K562 (cell line): ENCODE data around the gene PTBP3. TPM values are rescaled to one million over a fixed set of nuclear protein-coding genes. Genes with fewer than 3 reads are reported as not detected.

Experiments
- CBX1 ChIP-seq: sonication (generic); IDR thresholded peaks from 2 replicates; pipeline ENCODE4 v1.6.1; 2016; ENCODE audit warnings: antibody characterized with exemption, low read depth, mild to moderate bottlenecking
- CC2D1A ChIP-seq: fragments of 450-650 bp; IDR thresholded peaks from 2 replicates; pipeline ENCODE4 v1.6.1; 2017; ENCODE audit warnings: mild to moderate bottlenecking
- CEBPB ChIP-seq: fragments of 450-650 bp; IDR thresholded peaks from 2 replicates; pipeline ENCODE4 v1.6.1; 2016; ENCODE audit warnings: missing genetic modification characterization, missing compliant biosample characterization
- GTF2A2 ChIP-seq: IDR thresholded peaks from 2 replicates; pipeline ENCODE4 v1.6.1; 2016; ENCODE audit warnings: mild to moderate bottlenecking, missing genetic modification characterization, missing compliant biosample characterization
- polyA plus RNA-seq, 8 experiments: library from polyadenylated mRNA; depleted of rRNA in 4 of 8; stranded (reverse) in 5 of 8; unstranded in 3 of 8; fragments of >200 nt; fragmentation: Nextera tagmentation in 2 of 8; fragmentation: Illumina TruSeq in 1 of 8; extraction: Ambion mirVana in 2 of 8; extraction: Trizol in 1 of 8; gene quantifications; 2 replicates each; pipeline versions ENCODE4 v1.2.1 to v1.2.3, GENCODE V29; 2011 to 2014; ENCODE audit warnings: inconsistent platforms in 1 of 8, missing spikeins in 1 of 8
- total RNA-seq, 7 experiments: library from RNA; depleted of rRNA in 6 of 7; stranded (reverse); fragments of >200 nt in 6 of 7; fragmentation: Illumina TruSeq in 2 of 7; extraction: Trizol in 2 of 7; gene quantifications; 2 replicates each; pipeline versions ENCODE4 v1.2.1 to v1.2.3, GENCODE V29; 2011 to 2021; ENCODE audit warnings: low replicate concordance in 1 of 7
- TF ChIP-seq, protein P1 (sequence below): fragments of 200-800 bp; sonication (Bioruptor generic); IDR thresholded peaks from 2 replicates; pipeline ENCODE4 v1.6.1; 2017; ENCODE audit warnings: missing genetic modification characterization, missing compliant biosample characterization
- TF ChIP-seq, protein P2 (sequence below), 2 experiments: fragments of 450-650 bp; formaldehyde crosslinking in 1 of 2; IDR thresholded peaks; 2 replicates each; pipeline versions ENCODE4 v1.4.0 to v1.6.1; 2014 to 2020; ENCODE audit warnings: mild to moderate bottlenecking in 2 of 2, borderline replicate concordance in 1 of 2, low read depth in 1 of 2
- TF ChIP-seq, protein P3 (sequence below): fragments of 450-650 bp; IDR thresholded peaks from 2 replicates; pipeline ENCODE4 v1.6.1; 2016; ENCODE audit warnings: low read depth

PTBP3 gene
- total and polyA plus RNA-seq, 9 of the 15 experiments (the other 6 are each of a cell fraction or from before 2014, with no cell fraction given): 22.4 to 132 (median 68.0) TPM

DNA sequence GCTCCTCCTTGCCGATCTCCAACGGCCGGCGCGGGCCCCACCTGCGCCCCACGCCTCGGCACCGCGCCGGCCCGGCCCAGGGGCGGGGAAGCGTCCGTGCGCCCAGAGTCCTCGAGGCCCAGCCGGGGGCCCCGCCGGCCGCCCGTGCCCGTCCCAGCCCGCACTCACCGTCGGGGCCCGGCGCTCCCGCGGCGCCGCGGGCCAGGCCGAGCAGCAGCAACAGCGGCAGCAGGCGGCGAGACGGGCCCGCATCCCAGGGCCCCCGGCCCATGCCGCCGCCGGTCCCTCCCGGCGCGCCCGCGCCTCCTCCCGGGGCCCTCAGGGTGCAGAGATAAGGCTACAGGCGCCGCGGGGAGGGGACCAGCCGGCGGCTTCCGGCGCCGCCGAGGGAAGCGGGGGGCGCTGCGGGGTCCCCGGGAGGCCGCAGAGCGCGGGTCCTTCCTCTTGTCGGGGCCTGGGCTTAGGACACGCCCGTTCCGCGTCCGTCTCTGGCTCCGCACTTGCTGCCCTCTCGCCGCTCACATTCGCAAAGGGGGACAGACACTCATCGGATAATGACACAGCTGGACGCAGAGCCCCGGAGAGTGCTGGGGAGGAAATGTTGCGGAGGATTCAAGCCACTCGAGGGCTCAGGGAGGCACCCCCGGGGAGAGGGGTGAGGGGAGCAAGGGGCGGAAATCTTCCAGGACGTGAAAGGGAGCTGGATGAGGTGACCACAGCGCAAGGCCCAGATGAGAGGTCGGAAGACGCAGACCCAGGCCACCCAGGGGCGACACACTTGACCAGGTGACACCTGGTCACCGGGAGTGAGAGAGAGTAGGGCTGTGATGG, 158.2 kb downstream of the PTBP3 start, which contains the start of gene SUSD1 (continued):
- TF ChIP-seq, protein P1, sequence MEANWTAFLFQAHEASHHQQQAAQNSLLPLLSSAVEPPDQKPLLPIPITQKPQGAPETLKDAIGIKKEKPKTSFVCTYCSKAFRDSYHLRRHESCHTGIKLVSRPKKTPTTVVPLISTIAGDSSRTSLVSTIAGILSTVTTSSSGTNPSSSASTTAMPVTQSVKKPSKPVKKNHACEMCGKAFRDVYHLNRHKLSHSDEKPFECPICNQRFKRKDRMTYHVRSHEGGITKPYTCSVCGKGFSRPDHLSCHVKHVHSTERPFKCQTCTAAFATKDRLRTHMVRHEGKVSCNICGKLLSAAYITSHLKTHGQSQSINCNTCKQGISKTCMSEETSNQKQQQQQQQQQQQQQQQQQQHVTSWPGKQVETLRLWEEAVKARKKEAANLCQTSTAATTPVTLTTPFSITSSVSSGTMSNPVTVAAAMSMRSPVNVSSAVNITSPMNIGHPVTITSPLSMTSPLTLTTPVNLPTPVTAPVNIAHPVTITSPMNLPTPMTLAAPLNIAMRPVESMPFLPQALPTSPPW (CRISPR knock-in tag): peak; percentile 86
- TF ChIP-seq CBX1 (no peak), CC2D1A (no peak; the same call in 1 of the 2 replicates), GTF2A2 (tag) (no peak), CEBPB (no peak)
- TF ChIP-seq, protein P2, sequence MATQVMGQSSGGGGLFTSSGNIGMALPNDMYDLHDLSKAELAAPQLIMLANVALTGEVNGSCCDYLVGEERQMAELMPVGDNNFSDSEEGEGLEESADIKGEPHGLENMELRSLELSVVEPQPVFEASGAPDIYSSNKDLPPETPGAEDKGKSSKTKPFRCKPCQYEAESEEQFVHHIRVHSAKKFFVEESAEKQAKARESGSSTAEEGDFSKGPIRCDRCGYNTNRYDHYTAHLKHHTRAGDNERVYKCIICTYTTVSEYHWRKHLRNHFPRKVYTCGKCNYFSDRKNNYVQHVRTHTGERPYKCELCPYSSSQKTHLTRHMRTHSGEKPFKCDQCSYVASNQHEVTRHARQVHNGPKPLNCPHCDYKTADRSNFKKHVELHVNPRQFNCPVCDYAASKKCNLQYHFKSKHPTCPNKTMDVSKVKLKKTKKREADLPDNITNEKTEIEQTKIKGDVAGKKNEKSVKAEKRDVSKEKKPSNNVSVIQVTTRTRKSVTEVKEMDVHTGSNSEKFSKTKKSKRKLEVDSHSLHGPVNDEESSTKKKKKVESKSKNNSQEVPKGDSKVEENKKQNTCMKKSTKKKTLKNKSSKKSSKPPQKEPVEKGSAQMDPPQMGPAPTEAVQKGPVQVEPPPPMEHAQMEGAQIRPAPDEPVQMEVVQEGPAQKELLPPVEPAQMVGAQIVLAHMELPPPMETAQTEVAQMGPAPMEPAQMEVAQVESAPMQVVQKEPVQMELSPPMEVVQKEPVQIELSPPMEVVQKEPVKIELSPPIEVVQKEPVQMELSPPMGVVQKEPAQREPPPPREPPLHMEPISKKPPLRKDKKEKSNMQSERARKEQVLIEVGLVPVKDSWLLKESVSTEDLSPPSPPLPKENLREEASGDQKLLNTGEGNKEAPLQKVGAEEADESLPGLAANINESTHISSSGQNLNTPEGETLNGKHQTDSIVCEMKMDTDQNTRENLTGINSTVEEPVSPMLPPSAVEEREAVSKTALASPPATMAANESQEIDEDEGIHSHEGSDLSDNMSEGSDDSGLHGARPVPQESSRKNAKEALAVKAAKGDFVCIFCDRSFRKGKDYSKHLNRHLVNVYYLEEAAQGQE (IDR thresholded peaks at IDR 0.05; ENCODE audit: borderline replicate concordance): 0 out of 2 replicates have a peak, but pooled peaks have one; percentile 9
- TF ChIP-seq, protein P2 (CRISPR knock-in tag; IDR thresholded peaks at IDR 0.05; ENCODE audit: low read depth): no peak
- TF ChIP-seq, protein P3, sequence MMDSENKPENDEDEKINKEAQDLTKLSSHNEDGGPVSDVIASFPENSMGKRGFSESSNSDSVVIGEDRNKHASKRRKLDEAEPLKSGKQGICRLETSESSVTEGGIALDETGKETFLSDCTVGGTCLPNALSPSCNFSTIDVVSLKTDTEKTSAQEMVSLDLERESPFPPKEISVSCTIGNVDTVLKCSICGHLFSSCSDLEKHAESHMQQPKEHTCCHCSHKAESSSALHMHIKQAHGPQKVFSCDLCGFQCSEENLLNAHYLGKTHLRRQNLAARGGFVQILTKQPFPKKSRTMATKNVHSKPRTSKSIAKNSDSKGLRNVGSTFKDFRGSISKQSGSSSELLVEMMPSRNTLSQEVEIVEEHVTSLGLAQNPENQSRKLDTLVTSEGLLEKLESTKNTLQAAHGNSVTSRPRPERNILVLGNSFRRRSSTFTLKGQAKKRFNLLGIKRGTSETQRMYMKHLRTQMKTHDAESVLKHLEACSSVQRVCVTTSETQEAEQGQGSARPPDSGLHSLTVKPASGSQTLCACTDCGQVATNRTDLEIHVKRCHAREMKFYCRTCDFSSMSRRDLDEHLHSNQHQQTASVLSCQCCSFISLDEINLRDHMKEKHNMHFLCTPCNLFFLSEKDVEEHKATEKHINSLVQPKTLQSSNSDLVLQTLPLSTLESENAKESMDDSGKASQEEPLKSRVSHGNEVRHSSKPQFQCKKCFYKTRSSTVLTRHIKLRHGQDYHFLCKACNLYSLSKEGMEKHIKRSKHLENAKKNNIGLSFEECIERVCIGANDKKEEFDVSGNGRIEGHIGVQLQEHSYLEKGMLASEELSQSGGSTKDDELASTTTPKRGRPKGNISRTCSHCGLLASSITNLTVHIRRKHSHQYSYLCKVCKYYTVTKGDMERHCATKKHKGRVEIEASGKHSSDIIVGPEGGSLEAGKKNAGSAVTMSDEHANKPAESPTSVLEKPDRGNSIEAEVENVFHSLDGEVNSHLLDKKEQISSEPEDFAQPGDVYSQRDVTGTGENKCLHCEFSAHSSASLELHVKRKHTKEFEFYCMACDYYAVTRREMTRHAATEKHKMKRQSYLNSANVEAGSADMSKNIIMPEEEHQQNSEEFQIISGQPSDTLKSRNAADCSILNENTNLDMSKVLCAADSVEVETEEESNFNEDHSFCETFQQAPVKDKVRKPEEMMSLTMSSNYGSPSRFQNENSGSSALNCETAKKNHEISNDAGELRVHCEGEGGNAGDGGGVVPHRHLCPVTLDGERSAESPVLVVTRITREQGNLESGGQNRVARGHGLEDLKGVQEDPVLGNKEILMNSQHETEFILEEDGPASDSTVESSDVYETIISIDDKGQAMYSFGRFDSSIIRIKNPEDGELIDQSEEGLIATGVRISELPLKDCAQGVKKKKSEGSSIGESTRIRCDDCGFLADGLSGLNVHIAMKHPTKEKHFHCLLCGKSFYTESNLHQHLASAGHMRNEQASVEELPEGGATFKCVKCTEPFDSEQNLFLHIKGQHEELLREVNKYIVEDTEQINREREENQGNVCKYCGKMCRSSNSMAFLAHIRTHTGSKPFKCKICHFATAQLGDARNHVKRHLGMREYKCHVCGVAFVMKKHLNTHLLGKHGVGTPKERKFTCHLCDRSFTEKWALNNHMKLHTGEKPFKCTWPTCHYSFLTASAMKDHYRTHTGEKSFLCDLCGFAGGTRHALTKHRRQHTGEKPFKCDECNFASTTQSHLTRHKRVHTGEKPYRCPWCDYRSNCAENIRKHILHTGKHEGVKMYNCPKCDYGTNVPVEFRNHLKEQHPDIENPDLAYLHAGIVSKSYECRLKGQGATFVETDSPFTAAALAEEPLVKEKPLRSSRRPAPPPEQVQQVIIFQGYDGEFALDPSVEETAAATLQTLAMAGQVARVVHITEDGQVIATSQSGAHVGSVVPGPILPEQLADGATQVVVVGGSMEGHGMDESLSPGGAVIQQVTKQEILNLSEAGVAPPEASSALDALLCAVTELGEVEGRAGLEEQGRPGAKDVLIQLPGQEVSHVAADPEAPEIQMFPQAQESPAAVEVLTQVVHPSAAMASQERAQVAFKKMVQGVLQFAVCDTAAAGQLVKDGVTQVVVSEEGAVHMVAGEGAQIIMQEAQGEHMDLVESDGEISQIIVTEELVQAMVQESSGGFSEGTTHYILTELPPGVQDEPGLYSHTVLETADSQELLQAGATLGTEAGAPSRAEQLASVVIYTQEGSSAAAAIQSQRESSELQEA: no peak
